GM18517 (cell line): ENCODE measurements around the gene RASD2.
"Not testable (repeated sequence)": the region's sequence is repeated elsewhere in the genome, so short reads cannot be mapped to it uniquely, and the experiment has no call there.

Source experiments
- ATAC-seq: cut with Tn5 transposase; IDR thresholded peaks from one replicate; pipeline ENCODE4 v1.9.1; 2021; ENCODE audit warnings: mild to moderate bottlenecking, moderate library complexity; ENCODE audit not compliant: unreplicated experiment

Gene RASD2

GRCh38 chr22:35540595-35541253 lies at the start of gene RASD2:
Gene RASD2, plus strand, starts transcription at chr22:35540831. Its CDS starts 5,979 bp downstream, at chr22:35546810.
- no peak for ATAC-seq

DNA sequence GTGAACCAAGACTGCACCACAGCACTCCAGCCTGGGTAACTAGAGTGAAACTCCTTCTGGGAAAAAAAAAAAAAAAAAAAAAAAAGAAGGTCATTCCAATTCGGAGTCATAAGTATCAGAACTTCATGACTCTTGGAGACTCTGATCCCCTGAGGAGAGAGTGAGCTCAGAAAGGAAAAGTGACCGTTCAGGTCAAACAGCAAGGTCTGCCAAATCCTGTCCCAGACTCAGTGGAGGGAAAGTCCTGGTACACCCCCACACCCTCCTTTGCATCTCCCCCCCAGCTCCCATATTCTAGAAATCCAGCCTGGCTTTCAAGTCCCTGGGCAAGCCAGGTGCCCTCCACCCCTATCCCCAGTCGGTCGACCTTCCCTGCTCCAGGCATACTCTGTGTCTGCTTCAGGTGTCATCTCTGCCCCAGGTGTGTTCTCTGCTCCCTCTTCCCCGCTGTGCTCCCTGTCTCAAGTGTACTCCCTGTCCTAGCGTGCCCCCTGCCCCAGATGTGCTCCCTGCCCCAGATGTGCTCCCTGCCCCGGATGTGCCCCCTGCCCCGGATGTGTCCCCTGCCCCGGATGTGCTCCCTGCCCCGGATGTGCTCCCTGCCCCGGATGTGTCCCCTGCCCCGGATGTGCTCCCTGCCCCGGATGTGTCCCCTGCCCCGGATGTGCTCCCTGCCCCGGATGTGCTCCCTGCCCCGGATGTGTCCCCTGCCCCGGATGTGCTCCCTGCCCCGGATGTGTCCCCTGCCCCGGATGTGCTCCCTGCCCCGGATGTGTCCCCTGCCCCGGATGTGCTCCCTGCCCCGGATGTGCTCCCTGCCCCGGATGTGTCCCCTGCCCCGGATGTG lies 49.3 kb upstream of the RASD2 start:
- not testable (repeated sequence) for ATAC-seq

DNA sequence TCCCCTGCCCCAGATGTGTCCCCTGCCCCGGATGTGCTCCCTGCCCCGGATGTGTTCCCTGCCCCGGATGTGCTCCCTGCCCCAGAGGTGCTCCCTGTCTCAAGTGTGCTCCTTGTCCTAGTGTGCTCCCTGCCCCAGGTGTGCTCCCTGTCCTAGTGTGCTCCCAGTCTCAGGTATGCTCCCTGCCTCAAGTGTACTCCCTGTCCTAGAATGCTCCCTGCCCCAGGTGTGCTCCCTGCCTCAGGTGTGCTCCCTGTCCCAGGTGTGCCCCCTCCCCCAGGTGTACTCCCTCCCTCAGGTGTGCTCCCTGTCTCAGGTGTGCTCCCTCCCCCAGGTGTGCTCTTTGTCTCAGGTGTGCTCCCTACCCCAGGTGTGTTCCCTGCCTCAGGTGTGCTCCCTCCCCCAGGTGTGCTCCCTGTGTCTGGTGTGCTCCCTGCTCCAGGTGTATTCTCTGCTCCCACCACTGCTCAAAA lies 48.7 kb upstream of the RASD2 start:
- ATAC-seq, result no peak

DNA sequence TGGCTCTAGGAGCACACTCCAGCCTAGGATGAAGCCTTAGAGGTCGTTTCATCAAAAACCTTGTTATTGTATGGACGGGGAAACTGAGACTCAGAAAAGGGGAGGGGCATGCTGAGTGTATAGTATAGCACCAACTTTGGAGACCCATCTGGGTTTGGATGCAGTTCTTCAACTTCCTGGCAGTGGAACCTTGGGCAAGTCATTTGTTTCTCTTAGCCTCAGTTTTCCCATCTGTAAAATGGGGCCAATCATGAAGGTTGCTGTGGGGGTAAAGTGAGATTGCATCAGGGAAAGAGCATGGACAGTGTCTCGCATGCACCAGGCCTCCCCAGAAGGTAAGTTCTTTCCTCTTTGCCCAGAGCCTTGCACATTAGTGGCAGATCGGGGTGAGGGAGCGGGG lies 47.6 kb upstream of the RASD2 start:
- no peak for ATAC-seq

- not testable (repeated sequence) for ATAC-seq
Measured at GRCh38 chr22:35495711-35496110, 44.9 kb upstream of the RASD2 start.

DNA sequence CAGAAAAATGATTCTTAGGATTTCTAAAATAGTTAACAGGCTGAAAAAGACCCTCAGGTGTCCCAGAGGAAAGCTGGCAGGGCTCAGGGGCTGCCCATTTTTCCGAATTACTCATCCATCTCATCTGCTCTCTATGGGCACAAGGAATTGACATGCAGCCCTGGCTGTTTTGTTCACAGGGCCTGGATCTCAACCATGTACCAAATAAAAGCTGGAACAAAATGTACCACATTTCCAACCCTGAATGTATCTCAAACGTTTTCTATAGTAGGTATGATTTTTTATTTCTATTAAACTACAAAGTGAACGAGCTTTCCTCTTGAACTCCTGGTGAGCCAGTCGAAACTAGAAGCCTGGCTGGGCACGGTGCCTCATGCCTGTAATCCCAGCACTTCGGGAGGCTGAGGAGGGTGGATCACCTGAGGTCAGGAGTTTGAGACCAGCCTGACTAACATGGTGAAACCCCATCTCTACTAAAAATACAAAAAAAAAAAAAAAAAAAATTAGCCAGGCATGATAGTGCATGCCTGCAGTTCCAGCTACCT lies 43.8 kb upstream of the RASD2 start:
- ATAC-seq, result no peak

DNA sequence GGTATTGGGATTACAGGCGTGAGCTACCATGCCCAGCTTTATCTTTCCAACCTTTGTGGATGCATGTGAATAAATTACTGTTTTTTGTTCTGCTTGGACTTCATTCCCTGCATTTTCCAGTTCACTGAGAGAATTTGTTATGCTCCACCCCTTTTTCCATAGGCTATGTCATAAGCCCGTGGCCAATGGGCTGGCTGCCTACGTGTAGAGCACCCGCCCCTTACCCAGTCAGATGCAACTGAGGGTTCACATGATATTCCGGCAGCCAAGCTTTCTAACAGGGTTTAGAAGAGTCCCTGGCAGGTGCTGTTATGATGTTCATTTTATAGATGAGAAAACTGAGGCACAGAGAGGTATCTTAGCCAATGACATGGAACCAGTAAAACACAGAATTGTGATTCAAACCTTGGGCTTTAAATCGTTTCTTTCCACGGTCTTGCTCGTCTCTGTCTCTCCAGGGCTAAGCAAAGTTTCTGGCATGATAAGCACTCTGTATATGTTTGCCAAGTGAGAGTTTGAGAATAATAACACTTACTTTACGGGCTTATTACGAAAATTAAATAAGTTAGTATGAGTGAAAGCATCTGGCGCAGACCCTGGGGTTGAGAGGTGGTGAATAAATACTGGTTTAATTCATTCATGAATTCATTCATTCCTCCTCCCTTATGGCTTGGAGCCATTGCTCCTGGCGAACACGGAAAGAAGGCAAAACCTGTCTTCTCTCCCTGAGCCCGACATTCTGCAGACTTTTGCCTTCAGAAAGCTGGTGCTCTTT lies 42.4 kb upstream of the RASD2 start:
- no peak for ATAC-seq

DNA sequence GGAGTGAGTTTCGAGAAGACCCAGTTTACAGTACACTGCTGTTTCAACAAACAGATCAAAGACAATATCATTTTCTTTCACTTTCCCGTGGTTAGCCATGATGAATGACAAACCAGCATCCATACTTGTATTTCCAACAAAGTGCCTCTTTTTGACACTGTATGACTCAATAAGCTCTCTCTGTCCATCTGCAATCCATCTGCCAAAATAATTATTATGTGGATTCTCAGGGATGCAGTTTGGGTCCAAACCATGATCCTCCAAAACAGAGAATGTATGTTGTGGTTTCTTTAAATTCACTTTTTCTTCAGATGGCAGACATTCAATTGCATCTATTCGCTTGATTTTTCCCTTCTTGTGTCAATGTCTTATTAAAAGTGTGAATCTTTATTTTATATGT lies 37.8 kb upstream of the RASD2 start:
- ATAC-seq, result no peak

DNA sequence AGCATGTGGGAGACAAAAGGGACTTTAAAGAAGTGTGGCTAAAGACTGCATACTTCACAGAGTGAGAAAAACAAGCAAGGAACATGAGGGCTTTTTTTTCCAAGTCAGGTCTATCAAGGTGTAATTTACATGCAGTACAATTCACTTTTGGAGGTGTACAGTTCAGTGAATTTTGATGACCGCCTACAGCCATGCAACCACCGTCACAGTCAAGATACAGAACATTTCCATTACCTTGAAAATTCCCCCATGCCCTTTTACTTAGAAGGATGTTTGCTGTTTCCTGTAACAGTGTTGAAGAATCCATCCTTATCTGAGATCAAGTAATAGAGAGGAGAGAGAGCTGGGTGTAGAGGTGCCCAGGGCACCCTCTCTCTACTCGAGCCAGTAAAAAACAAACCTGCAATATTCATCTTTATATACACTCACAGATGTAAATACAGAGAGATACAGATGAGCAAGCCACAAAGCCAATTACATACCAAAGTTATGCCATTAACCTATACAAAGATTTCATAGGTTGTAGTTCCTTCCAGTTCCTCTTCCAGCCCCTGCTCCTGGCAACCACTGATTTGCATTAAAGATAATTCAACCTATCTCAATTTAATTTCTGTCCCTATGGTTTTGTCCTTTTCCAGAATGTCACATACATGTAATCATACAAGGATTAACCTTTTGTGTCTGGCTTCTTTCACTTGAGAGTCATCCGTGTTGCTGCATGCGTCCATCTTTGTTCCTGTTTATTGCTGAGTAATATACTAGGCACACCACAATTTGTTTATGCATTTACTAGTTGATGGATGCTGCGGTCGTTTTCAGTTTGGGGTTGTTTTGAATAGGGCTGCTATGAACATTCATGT lies 35.0 kb upstream of the RASD2 start:
- no peak for ATAC-seq

DNA sequence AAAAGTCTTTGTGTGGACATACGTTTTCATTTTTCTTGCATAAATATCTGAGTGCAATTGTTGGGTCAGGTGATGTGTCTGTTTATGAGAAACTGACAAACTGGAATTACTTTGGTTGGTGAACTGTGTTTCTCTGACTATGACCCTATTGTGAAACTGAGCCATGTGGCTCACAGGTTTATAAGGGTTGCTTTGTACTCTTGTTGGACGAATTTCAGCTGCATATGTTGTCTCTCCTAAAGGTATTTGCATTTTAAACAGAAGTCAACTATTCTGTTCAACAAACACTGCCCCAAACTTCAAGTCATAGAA lies 34.4 kb upstream of the RASD2 start:
- ATAC-seq, result no peak

- not testable (repeated sequence) for ATAC-seq
Measured at GRCh38 chr22:35507851-35508250, 32.8 kb upstream of the RASD2 start.

- no peak for ATAC-seq
Measured at GRCh38 chr22:35509451-35509850, 31.2 kb upstream of the RASD2 start.

- ATAC-seq, result no peak
Measured at GRCh38 chr22:35509960-35510359, 30.7 kb upstream of the RASD2 start.

DNA sequence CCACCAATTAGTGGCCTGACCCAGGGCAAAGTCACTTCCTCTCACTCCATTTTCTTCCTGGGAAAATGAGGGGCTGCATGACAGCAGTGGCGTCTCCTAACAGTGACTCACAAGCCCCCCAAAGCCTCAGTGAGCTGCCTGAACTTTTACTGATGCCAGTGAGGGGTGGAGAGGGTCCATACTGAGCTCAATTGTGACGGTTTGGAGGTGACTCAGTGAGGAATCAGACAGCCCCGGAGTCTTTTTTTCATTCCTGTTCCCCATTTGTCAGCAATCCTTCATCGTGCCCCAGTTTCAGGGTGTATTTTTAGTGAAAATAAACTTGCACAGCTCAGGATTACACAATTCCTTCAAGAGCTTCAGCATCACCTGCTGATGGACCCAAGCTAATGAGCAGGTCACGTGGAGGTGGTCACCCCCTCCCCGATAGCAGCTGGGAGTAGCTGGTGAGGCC lies 30.1 kb upstream of the RASD2 start:
- no peak for ATAC-seq

GRCh38 chr22:35510951-35511350 lies 29.7 kb upstream of the RASD2 start:
- no peak for ATAC-seq

- no peak for ATAC-seq
Measured at GRCh38 chr22:35514366-35514765, 26.3 kb upstream of the RASD2 start.

DNA sequence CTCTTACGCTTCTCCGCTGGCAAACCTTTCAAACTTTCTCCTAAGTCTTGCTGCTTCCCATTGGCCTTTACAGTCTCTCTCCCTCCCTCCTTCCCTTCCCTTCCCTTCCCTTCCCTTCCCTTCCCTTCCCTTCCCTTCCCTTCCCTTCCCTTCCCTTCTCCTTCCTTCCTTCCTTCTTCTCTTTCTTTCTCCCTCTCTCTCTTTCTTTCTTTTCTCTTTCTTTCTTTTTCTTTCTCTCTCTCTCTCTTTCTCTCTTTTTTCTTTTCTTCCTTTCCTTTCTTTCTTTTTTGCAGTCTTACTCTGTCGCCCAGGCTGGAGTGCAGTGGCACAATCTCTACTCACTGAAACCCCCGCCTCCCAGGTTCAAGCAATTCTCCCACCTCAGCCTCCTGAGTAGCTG lies 24.7 kb upstream of the RASD2 start:
- not testable (repeated sequence) for ATAC-seq

DNA sequence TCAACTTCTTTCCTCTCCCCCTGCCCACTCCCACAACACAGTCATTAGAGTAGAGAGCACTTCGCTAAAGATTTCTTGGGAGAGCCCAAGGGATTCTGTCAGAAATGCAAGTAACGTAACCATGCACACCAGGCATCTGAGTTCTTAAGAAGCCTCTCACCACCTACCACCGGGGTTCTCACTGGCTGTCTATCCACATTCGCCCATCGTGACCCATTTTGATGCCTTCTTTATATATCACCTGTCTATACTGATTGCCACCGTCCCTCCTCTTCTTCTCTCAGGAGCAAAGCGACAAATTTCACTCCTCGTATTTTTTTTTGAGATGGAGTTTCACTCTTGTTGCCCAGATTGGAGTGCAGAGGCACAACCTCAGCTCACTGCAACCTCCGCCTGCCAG lies 23.9 kb upstream of the RASD2 start:
- ATAC-seq, result no peak

DNA sequence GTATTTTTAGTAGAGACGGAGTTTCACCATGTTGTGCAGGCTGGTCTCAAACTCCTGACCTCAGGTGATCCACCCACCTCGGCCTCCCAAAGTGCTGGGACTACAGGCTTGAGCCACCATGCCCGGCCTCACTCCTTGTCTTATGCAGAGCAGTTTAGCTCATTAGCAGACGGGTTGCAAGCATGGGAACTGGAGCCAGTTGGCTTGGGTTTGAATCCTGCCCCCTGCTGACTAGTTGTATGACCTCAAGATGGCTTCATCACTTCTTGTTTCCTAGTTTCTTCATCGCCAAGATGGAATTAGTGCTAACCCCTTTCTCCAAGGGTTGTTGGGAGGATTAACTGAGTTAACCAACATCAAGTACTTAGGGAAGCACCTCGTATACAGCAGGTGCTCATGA lies 23.4 kb upstream of the RASD2 start:
- ATAC-seq, result no peak

- ATAC-seq, result no peak
Measured at GRCh38 chr22:35517769-35518530, 22.7 kb upstream of the RASD2 start.
